Tibial artery (tissue), 4 donors: ENCODE measurements around the gene ARFRP1.

ENCODE experiments used
- DNase-seq, 2 donors: peaks; one replicate each; pipeline ENCODE4 v3.0.0-alpha.2; 2019
- H3K27ac ChIP-seq, 2 donors: fragments of 200-600 bp; sonication (generic) in 1 of 2; 1 replicate in 1 of 2; 2 replicates in 1 of 2; pipeline ENCODE4 v1.5.1; 2018 to 2019; ENCODE audit warnings: mild to moderate bottlenecking in 1 of 2
- H3K27me3 ChIP-seq, 2 donors: fragments of 200-600 bp; sonication (generic) in 1 of 2; one replicate each; pipeline versions ENCODE4 v1.5.1 to v1.6.0; 2016 to 2019
- H3K36me3 ChIP-seq, 3 donors: fragments of 200-600 bp; sonication (generic) in 2 of 3; one replicate each; pipeline ENCODE4 v1.5.1; 2016 to 2019; ENCODE audit warnings: mild to moderate bottlenecking in 2 of 3
- H3K4me1 ChIP-seq, 4 donors: fragments of 200-600 bp; sonication (generic) in 2 of 4; 1 replicate in 3 of 4; 2 replicates in 1 of 4; pipeline ENCODE4 v1.5.1; 2016 to 2019
- H3K4me3 ChIP-seq, 2 donors: fragments of 200-600 bp; sonication (generic) in 1 of 2; 1 replicate in 1 of 2; 2 replicates in 1 of 2; pipeline ENCODE4 v1.5.1; 2018 to 2019; ENCODE audit warnings: mild to moderate bottlenecking in 2 of 2
- H3K9me3 ChIP-seq, 3 donors: fragments of 200-600 bp; sonication (generic) in 1 of 3; one replicate each; pipeline ENCODE4 v1.5.1; 2016 to 2019
- intact Hi-C: fragments of 100-400 bp; cut with DNase I; formaldehyde crosslinking; loops from one replicate; pipeline ENCODE4 v1.15.0; 2023; ENCODE audit warnings: low total_unique reads
- TF ChIP-seq, protein P1 (sequence below), 2 experiments: fragments of 200-600 bp in 1 of 2; fragments of 450-650 bp in 1 of 2; IDR thresholded peaks; one replicate each; pipeline ENCODE4 v1.5.1; 2017 to 2019; ENCODE audit warnings: antibody characterized with exemption in 2 of 2, mild to moderate bottlenecking in 1 of 2, moderate library complexity in 1 of 2

ARFRP1 gene

DNA sequence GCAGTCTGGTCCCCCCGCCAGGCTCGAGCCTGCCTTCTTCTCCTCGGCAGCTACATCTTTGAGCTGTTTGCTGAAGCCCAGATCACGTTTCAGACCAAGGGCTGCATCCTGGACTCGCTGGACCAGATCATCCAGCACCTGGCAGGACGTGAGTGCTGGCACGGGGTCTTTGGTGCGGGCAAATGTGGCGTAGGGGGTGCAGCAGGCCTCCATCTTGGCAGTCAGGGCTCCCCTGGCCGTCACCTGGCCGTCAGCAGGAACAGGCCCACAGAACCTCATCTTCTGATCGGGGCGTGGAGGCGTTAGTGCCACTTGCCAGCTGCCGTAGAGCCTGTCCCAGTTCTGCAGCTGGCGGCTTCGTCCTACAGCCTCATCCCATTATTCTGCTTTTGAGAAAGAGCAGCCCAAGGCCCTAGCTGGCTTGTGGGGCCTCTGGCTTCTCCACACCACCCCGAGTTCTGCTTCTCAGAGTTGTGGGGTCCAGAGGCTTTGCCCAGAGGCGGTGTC lies 27.9 kb downstream of the ARFRP1 start:
- H3K4me3 ChIP-seq = no peak overlapping the region
- intact Hi-C loops = no loop called here
- no peaks in the 10 kb centered on the region for H3K27me3 ChIP-seq
- DNase-seq = no peak
- TF ChIP-seq, protein P1, sequence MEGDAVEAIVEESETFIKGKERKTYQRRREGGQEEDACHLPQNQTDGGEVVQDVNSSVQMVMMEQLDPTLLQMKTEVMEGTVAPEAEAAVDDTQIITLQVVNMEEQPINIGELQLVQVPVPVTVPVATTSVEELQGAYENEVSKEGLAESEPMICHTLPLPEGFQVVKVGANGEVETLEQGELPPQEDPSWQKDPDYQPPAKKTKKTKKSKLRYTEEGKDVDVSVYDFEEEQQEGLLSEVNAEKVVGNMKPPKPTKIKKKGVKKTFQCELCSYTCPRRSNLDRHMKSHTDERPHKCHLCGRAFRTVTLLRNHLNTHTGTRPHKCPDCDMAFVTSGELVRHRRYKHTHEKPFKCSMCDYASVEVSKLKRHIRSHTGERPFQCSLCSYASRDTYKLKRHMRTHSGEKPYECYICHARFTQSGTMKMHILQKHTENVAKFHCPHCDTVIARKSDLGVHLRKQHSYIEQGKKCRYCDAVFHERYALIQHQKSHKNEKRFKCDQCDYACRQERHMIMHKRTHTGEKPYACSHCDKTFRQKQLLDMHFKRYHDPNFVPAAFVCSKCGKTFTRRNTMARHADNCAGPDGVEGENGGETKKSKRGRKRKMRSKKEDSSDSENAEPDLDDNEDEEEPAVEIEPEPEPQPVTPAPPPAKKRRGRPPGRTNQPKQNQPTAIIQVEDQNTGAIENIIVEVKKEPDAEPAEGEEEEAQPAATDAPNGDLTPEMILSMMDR (IDR thresholded peaks at IDR 0.05) = no peak
- H3K9me3 ChIP-seq = no peaks in the 10 kb centered on the region
- no peak overlapping the region for H3K27ac ChIP-seq
- H3K36me3 ChIP-seq = peaks cover 4 to 54% (median 39%) of the 10 kb centered on the region in 3 donors
- H3K4me1 ChIP-seq = peaks cover 6 to 25% (median 22%) of the 10 kb centered on the region in 4 donors

DNA sequence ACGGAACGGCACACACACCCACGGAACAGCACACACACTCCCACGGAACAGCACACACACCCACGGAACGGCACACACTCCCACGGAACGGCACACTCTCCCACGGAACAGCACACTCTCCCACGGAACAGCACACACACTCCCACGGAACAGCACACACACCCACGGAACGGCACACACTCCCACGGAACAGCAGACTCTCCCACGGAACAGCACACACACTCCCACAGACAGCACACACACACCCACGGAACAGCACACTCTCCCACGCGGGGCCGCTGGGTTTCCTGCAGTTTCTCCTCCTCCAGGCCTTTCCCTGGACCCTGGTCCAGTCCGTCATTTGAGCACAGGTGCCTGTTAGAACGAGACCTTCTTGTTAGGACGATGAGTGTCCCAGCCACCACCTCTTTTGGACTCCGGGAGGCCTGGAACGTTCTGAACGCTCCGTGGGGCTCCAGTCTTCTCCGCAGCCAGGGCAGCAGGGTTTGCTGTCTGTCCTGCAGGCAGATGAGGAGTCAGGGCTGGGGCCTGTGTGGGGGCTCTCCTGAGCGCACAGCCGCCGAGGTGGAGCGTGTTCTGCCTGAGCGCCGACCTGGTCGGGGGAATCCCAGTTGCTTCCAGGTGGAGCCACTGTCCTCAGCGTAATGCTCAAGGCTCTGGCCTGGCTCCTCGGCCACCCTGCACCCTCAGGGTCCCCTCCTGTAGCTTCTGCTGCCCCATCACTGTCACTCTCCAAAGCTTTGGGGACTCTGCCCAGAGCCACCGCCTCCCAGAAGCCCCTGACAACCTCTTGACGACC lies 28.9 kb downstream of the ARFRP1 start:
- peaks cover 6 to 25% (median 22%) of the 10 kb centered on the region in 4 donors for H3K4me1 ChIP-seq
- DNase-seq = no peak
- no peaks in the 10 kb centered on the region for H3K27me3 ChIP-seq
- TF ChIP-seq, protein P1 (IDR thresholded peaks at IDR 0.05) = no peak
- H3K36me3 ChIP-seq = peaks cover 9 to 64% (median 47%) of the 10 kb centered on the region in 3 donors
- H3K27ac ChIP-seq = no peak overlapping the region
- intact Hi-C loops = no loop called here
- H3K9me3 ChIP-seq = no peaks in the 10 kb centered on the region
- no peak overlapping the region for H3K4me3 ChIP-seq

DNA sequence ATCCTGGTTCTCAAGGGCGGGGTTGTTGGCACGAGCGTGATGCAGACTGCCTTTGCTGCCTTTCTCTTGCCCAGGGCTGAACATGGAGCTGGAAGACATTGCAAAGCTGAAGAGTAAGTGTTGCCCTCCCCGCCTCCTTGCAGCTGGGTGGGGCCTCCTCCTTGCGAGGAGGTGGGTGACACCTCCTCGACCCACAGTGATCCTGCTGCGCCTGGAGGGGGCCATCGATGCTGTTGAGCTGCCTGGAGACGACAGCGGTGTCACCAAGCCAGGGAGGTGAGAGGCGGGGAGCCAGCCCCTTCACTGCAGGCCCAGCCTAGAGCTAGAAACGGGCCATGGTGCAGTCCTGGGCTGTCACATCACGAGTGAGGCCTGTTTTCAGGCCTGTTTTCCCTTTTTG lies 29.7 kb downstream of the ARFRP1 start:
- no peaks in the 10 kb centered on the region for H3K27me3 ChIP-seq
- no peak overlapping the region for H3K4me3 ChIP-seq
- peaks cover 5 to 19% (median 18%) of the 10 kb centered on the region in 4 donors for H3K4me1 ChIP-seq
- peaks cover 16 to 72% (median 52%) of the 10 kb centered on the region in 3 donors for H3K36me3 ChIP-seq
- H3K9me3 ChIP-seq = no peaks in the 10 kb centered on the region
- intact Hi-C loops = no loop called here
- no peak overlapping the region for H3K27ac ChIP-seq
- TF ChIP-seq, protein P1 (IDR thresholded peaks at IDR 0.05) = no peak
- no peak for DNase-seq

DNA sequence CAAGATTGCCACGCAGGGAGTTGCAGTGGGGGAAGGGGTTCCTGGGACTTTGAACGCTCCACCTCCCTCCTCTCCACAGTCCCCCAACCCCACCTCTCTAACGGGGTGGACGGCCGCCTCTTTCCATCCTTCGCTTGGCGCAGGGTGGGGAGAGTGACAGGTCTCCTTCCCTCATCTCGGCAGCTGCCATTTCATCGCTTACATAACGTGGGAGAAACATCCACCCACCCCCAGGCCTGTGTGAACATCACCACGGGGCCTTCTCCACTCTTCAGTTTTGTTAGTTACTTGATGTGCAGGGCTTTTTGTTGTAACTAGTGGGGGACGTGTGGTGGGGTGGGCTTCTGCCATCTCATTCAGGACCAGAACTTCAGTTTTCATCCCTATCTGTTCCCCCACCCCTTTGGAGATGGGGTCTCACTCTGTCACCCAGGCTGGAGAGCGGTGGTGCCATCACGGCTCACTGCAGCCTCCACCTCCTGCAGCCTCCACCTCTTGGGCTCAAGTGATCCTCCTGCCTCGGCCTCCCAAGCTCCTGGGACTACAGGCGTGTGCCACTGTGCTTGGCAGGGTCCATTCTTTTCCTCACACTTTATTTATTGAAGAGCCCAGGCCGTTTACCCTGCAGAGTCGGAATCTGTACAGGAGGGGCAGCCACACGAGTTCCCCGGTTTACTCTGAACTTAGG lies 32.0 kb downstream of the ARFRP1 start:
- intact Hi-C loops = no loop called here
- no peaks in the 10 kb centered on the region for H3K4me1 ChIP-seq
- H3K4me3 ChIP-seq = no peak overlapping the region
- H3K27ac ChIP-seq = no peak overlapping the region
- DNase-seq = no peak
- TF ChIP-seq, protein P1 (IDR thresholded peaks at IDR 0.05) = no peak
- no peaks in the 10 kb centered on the region for H3K27me3 ChIP-seq
- H3K9me3 ChIP-seq = no peaks in the 10 kb centered on the region
- H3K36me3 ChIP-seq = peaks cover 22 to 89% (median 63%) of the 10 kb centered on the region in 3 donors

DNA sequence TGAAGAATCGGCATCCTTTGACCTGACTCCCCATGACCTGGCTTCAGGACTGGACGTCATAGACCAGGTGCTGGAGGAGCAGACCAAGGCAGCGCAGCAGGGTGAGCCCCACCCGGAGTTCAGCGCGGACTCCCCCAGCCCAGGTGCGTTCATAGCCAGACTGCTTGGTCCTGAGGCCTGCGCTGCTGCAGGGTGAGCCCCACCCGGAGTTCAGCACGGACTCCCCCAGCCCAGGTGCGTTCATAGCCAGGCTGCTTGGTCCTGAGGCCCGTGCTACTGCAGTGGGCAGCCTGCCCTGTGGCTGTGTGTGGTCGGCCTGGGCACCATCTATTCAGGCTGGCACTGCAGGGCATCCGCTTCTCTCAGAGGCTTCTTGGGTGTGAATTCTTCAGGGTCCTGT lies 33.8 kb downstream of the ARFRP1 start:
- TF ChIP-seq, protein P1 (IDR thresholded peaks at IDR 0.05) = no peak
- Histone ChIP-seq H3K27ac (no peak overlapping the region), H3K27me3 (no peaks in the 10 kb centered on the region), H3K4me1 (no peaks in the 10 kb centered on the region), H3K9me3 (no peaks in the 10 kb centered on the region), H3K4me3 (no peak overlapping the region), H3K36me3 (peaks cover 22 to 82% (median 56%) of the 10 kb centered on the region in 3 donors)
- no peak for DNase-seq
- intact Hi-C loops = no loop called here
